BLaER1 (cell line): ENCODE measurements around the gene KIF3A.

Source experiments
- H3K27ac ChIP-seq: shearing (Covaris generic); formaldehyde crosslinking; 2 replicates; pipeline ENCODE4 v1.8.1; 2022
- H3K27me3 ChIP-seq: shearing (Covaris generic); formaldehyde crosslinking; 2 replicates; pipeline ENCODE4 v1.8.1; 2022
- H3K36me3 ChIP-seq: shearing (Covaris generic); formaldehyde crosslinking; 2 replicates; pipeline ENCODE4 v1.8.1; 2022
- H3K4me1 ChIP-seq: shearing (Covaris generic); formaldehyde crosslinking; 2 replicates; pipeline ENCODE4 v1.8.1; 2022
- H3K4me2 ChIP-seq: shearing (Covaris generic); formaldehyde crosslinking; 2 replicates; pipeline ENCODE4 v1.8.1; 2022
- H3K4me3 ChIP-seq: shearing (Covaris generic); formaldehyde crosslinking; 2 replicates; pipeline ENCODE4 v1.8.1; 2022
- H3K9ac ChIP-seq: shearing (Covaris generic); formaldehyde crosslinking; 2 replicates; pipeline ENCODE4 v1.8.1; 2022
- H3K9me3 ChIP-seq: shearing (Covaris generic); formaldehyde crosslinking; 2 replicates; pipeline ENCODE4 v1.8.1; 2022
- H4K20me1 ChIP-seq: shearing (Covaris generic); formaldehyde crosslinking; 2 replicates; pipeline ENCODE4 v1.8.1; 2022
- Cebpa-rat ChIP-seq: shearing (Covaris generic); IDR thresholded peaks from 2 replicates; pipeline ENCODE4 v1.8.1; 2022

The KIF3A gene

DNA sequence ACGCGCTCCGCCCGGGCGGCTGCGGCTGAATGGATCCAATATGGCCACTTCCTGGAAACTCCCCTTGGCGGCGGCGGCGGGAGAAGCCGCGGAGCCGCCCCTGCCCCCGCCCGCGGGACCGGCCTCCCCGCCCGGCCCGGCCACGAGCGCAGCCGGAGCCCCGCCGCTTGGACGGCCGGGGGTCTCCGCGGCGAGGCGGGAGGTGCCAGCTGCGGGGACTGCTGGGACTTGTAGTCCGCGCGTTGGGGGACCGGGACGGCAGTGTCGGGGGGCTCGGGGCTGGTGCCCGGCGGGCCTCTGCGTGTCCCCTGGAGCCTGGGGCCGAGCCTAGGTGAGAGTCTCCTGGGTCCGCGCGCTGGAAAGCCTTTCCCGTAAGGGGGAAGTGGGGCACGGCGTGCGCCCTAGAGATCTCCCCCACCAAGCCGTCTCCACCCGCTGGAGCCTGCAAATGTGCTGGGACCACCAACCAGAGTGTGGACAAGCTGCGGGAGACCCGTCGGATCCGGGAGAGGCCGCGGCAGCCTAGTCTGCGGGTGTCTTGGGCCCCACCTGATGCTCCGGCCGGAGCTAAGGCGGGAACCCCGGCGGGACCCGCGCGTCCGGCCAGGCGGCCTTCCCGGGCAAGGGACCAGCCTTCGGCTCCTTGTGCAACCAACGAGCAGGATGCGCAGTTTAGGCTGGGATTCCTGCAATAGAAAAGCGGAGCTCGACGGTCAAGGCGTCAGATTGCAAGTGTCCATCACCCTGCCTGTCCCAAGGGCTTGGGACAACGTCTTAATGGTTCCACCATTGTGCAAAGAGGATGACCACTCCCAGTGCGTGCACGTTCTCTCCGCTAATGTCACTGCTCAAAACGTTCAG lies 40.1 kb upstream of the KIF3A start, which contains the start of gene SEPTIN8:
TSS of gene SEPTIN8 (minus strand) at position 31 of the 861 bp plus-strand sequence. CDS start 102 bp downstream, outside the sequence.
- Histone ChIP-seq H3K9ac (peak within 1 kb of the TSS; percentile 80), H3K4me1 (peaks cover 16% of the 10 kb centered on the region), H3K27ac (peak within 1 kb of the TSS; percentile 78), H4K20me1 (0 out of 2 replicates have a peak, but pooled peaks cover 22% of the 10 kb centered on the region), H3K9me3 (no peaks in the 10 kb centered on the region), H3K4me2 (peak within 1 kb of the TSS; percentile 98), H3K36me3 (no peaks in the 10 kb centered on the region), H3K4me3 (peak within 1 kb of the TSS; percentile 86), H3K27me3 (peaks cover 52% of the 10 kb centered on the region)
- TF ChIP-seq Cebpa-rat, result no peak

DNA sequence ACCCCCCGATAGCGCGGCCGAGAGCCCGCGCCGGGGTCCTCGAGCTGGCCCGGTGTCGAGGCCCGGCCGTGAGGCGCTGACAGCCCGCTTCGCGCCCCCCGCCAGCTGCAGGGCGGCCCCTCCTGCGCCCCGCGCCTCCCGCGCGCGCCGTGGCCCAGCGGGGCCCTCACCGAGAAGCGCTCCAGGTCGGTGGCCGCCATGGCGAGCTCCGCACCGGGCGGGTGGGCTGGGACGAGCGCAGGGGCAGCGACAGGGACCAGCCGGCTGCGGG lies 39.5 kb upstream of the KIF3A start:
- Histone ChIP-seq H3K4me3 (peak overlapping the region; percentile 86), H3K4me2 (peak overlapping the region; percentile 98), H3K27me3 (peaks cover 52% of the 10 kb centered on the region), H3K9me3 (no peaks in the 10 kb centered on the region), H4K20me1 (0 out of 2 replicates have a peak, but pooled peaks cover 28% of the 10 kb centered on the region), H3K27ac (peak overlapping the region; percentile 78), H3K36me3 (no peaks in the 10 kb centered on the region), H3K4me1 (peaks cover 16% of the 10 kb centered on the region), H3K9ac (peak overlapping the region; percentile 80)
- no peak for TF ChIP-seq Cebpa-rat

DNA sequence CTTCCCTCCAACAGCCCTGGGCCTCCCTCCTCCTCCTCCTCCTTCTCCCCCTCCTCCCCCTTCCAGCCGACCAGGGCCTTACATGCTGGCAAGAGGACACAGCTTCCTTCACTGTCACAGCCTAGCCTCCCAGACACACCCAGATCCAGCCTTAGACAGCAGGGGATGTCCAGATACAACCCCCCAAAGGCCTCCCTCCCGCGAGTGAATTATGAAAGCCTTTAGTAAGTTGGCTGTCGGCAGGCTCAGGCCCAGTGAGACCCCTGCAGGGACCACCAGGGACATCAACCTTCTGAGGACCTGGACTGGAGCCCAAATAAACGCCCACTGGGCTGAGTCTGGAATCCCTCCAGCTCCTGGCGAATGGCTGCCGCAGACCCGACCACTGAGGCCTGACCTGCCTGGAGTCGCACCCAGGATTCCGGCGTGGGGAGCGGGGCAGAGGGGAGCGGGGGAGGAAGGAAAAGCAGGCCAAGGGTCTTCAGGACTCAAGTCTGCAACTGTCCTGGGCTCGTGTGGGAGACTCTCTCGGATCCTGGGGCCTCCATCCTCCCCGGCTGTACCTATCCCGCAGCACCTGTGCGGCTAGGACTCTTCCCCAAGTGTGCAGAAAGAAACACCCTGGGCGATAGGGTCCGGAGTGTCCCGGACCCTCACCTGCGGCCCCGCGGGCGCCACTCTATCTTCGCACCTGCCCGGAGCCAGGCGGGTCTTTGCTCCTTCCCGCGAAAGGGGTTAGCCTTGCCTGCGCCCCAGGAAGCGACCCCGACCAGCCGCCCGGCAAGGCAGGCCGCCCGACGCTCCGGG lies 39.0 kb upstream of the KIF3A start:
- H3K9me3 ChIP-seq, result no peaks in the 10 kb centered on the region
- peaks cover 52% of the 10 kb centered on the region for H3K27me3 ChIP-seq
- TF ChIP-seq Cebpa-rat, result no peak
- H3K4me2 ChIP-seq, result peak overlapping the region; percentile 98
- no peaks in the 10 kb centered on the region for H3K36me3 ChIP-seq
- H3K9ac ChIP-seq, result peak overlapping the region; percentile 80
- H3K27ac ChIP-seq, result peak overlapping the region; percentile 78
- 0 out of 2 replicates have a peak, but pooled peaks cover 29% of the 10 kb centered on the region for H4K20me1 ChIP-seq
- peak overlapping the region; percentile 86 for H3K4me3 ChIP-seq
- H3K4me1 ChIP-seq, result peaks cover 18% of the 10 kb centered on the region

DNA sequence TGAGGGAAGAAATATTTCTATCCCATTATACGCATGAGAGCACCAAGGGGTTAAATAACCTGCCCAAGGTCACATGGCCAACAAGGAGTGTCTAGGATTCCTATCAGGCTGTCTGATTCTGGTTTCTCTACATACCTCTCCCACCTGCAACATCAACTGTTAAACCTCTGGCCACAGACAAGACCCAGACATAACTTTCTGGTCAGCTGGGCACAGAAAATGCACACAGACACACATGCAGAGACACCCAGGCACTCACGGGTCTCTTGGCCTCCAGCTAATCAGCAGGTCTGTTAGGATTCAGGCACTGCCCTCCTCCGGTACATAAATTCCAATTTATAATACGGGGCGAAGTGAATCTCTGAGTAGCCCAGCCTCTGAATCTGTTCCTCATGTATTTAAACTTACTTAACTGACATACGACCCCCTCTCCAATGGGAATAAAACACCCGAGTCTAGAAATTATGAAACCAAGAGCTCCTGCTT lies 38.2 kb upstream of the KIF3A start:
- no peak overlapping the region for H3K9ac ChIP-seq
- 0 out of 2 replicates have a peak, but pooled peaks cover 29% of the 10 kb centered on the region for H4K20me1 ChIP-seq
- H3K4me1 ChIP-seq, result peaks cover 26% of the 10 kb centered on the region
- H3K9me3 ChIP-seq, result no peaks in the 10 kb centered on the region
- no peak for TF ChIP-seq Cebpa-rat
- no peaks in the 10 kb centered on the region for H3K36me3 ChIP-seq
- H3K27me3 ChIP-seq, result peaks cover 52% of the 10 kb centered on the region
- H3K4me3 ChIP-seq, result no peak overlapping the region
- H3K27ac ChIP-seq, result no peak overlapping the region
- peak overlapping the region; percentile 98 for H3K4me2 ChIP-seq

DNA sequence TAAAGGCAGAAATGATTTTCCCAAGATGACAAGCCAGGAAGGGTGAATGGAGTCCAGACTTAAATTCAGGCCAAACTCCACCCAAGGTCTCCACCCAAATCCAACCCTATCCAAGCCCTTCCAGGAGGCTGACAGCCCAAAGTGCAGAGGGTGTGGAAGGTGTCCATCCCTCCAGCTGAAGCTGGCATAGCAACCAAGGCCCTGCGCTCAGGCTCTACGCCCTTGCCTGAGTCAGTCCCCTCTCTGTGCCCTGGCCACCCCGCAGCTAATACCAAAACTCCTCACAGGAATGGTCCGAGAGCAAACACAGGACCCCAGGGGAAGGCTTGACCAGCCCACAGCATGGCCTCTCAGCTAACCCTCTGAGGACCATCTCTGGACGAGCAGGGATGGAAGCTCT lies 37.5 kb upstream of the KIF3A start:
- no peak overlapping the region for H3K4me3 ChIP-seq
- 0 out of 2 replicates have a peak, but pooled peaks cover 29% of the 10 kb centered on the region for H4K20me1 ChIP-seq
- no peak overlapping the region for H3K4me2 ChIP-seq
- H3K36me3 ChIP-seq, result no peaks in the 10 kb centered on the region
- TF ChIP-seq Cebpa-rat, result no peak
- no peak overlapping the region for H3K27ac ChIP-seq
- peaks cover 29% of the 10 kb centered on the region for H3K4me1 ChIP-seq
- no peak overlapping the region for H3K9ac ChIP-seq
- H3K27me3 ChIP-seq, result peaks cover 50% of the 10 kb centered on the region
- no peaks in the 10 kb centered on the region for H3K9me3 ChIP-seq

DNA sequence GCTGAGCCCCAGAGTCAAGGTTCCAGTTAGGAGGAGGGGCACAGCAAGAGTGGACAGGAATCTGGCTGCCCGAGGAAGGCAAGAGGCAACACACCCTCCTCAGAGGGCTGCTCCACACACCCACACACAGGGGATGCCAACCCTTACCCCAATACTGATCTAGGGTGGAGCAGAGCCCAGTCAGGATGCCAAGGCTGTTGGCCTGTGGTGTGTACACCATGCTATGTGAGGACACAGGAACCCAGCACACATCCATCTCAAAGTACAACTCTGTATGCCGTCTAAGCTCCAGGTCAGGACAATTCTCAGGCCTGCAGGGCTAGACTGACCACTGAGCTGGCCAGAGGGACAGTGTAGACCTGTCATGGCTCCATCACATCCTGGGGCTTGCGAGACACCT lies 37.1 kb upstream of the KIF3A start:
- Histone ChIP-seq H3K4me2 (no peak overlapping the region), H3K27ac (no peak overlapping the region), H3K27me3 (peaks cover 48% of the 10 kb centered on the region), H3K9me3 (no peaks in the 10 kb centered on the region), H4K20me1 (0 out of 2 replicates have a peak, but pooled peaks cover 29% of the 10 kb centered on the region), H3K36me3 (no peaks in the 10 kb centered on the region), H3K9ac (no peak overlapping the region), H3K4me3 (no peak overlapping the region), H3K4me1 (peaks cover 29% of the 10 kb centered on the region)
- no peak for TF ChIP-seq Cebpa-rat

DNA sequence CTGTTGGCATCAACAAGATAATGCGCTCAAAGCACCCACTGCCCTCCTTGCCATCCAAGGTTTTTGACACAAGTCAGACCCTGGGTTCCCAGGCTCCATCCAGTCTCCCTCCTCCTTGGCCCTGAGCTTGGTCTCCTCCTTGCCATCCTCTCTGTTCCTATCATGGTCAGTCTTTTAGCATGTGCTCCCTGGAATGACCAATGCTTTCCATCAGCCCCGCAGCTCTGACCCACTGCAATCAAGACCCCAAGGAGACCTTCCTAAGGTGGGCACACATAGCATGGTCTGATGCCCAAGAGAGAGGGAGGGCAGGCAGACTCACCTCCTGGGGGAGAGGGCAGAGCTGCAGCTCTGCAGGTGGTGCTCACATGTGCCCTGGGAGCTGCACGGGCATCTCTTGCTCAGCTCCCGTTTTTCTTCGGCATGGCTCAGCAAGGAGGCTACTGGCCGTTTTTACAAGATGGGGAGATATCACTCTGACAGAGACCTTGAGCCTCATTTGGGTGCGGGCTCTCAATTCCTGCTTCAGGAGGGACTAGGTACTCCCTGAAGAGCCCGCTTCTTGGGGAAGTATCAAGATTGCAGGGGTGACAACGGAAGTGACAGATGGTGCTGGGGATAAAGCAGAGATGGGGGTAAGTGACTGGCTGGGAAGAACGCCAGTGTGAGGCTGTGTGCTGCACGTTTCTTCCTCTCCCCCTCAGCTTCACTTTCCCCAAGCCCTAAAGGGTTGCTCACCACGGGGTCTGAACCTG lies 36.4 kb upstream of the KIF3A start:
- Histone ChIP-seq H3K27me3 (peaks cover 42% of the 10 kb centered on the region), H4K20me1 (0 out of 2 replicates have a peak, but pooled peaks cover 29% of the 10 kb centered on the region), H3K9me3 (no peaks in the 10 kb centered on the region), H3K9ac (no peak overlapping the region), H3K4me2 (no peak overlapping the region), H3K36me3 (no peaks in the 10 kb centered on the region), H3K4me1 (peaks cover 29% of the 10 kb centered on the region), H3K27ac (no peak overlapping the region), H3K4me3 (no peak overlapping the region)
- no peak for TF ChIP-seq Cebpa-rat

DNA sequence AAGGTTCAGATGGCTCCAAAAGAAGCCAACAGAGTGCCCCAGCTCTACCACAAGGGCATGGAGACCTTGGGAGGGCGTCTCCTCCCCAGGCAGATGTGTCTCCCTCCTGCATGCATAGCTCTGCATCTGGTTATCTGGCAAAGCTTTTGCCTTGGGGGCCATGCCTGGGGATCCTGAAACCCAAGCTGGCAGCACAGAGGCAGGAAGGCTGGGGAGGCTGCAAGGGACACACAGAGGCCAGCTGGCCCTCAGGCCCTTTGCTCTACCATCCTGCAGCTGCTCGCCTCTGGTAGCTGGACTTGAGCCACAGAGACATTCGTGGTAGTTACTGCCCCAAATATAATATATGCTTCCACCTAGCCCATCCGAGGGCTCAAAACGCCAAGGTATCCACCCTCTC lies 35.8 kb upstream of the KIF3A start:
- no peak overlapping the region for H3K9ac ChIP-seq
- peaks cover 29% of the 10 kb centered on the region for H3K4me1 ChIP-seq
- no peak overlapping the region for H3K27ac ChIP-seq
- H3K4me2 ChIP-seq, result no peak overlapping the region
- H3K9me3 ChIP-seq, result no peaks in the 10 kb centered on the region
- no peaks in the 10 kb centered on the region for H3K36me3 ChIP-seq
- 0 out of 2 replicates have a peak, but pooled peaks cover 29% of the 10 kb centered on the region for H4K20me1 ChIP-seq
- H3K4me3 ChIP-seq, result no peak overlapping the region
- no peak for TF ChIP-seq Cebpa-rat
- H3K27me3 ChIP-seq, result peaks cover 35% of the 10 kb centered on the region
